Psoas muscle (tissue), 8 donors: Measurements from ENCODE around the gene MYO5B. TPM values are rescaled to one million over a fixed set of nuclear protein-coding genes. Genes with fewer than 3 reads are reported as not detected.

Experiments
- ATAC-seq, 4 donors: fragments of 200-7000 bp; cut with Tn5 transposase; one replicate each; pipeline ENCODE4 v1.9.1; 2020; ENCODE audit warnings: moderate library complexity in 3 of 4, mild to moderate bottlenecking in 2 of 4
- DNase-seq, 2 donors: peaks; one replicate each; pipeline ENCODE4 v3.0.0-alpha.2; 2020
- H3K27ac ChIP-seq: fragments of 200-600 bp; one replicate; pipeline ENCODE4 v1.8.0; 2022
- H3K27me3 ChIP-seq, 3 donors: fragments of 200-600 bp in 1 of 3; one replicate each; pipeline versions ENCODE4 v1.6.1 to v1.8.0; 2013 to 2022; ENCODE audit warnings: low read length in 2 of 3, mild to moderate bottlenecking in 2 of 3, moderate library complexity in 1 of 3; ENCODE audit not compliant: insufficient read depth in 3 of 3
- H3K36me3 ChIP-seq, 2 donors: fragments of 200-600 bp in 1 of 2; one replicate each; pipeline versions ENCODE4 v1.6.1 to v1.8.0; 2013 to 2022; ENCODE audit warnings: low read depth in 1 of 2, mild to moderate bottlenecking in 1 of 2, moderate library complexity in 1 of 2; ENCODE audit not compliant: insufficient read depth in 1 of 2
- H3K4me1 ChIP-seq: fragments of 200-600 bp; one replicate; pipeline ENCODE4 v1.8.0; 2022
- H3K4me3 ChIP-seq: fragments of 200-600 bp; one replicate; pipeline ENCODE4 v1.8.0; 2022; ENCODE audit warnings: mild to moderate bottlenecking
- H3K9me3 ChIP-seq: fragments of 200-600 bp; one replicate; pipeline ENCODE4 v1.8.0; 2022
- WGBS, 3 donors: extraction: QIAGEN DNeasy Blood & Tissue Kit; methylation state at CpG; one replicate each; pipeline versions ENCODE4 v1.1.6 to v1.1.7; 2013; 5-methylcytosine and 5-hydroxymethylcytosine counted together
- intact Hi-C, 2 donors: fragments of 100-400 bp; cut with DNase I; formaldehyde crosslinking; loops; one replicate each; pipeline versions ENCODE4 v1.11.0 to v1.14.2; 2022
- polyA plus RNA-seq, 3 donors: library from polyadenylated mRNA; stranded (reverse); fragments of 200-250 nt; gene quantifications; one replicate each; pipeline ENCODE4 v1.2.3, GENCODE V29; 2013
- total RNA-seq, 4 donors: library from RNA; stranded (reverse); fragmentation: NEBNext Ultra II Directional in 2 of 4; extraction: Animal tissue kit (Norgen Biotek cat#: 25700) in 2 of 4; gene quantifications; one replicate each; pipeline versions ENCODE4 v1.2.1 to v1.2.4, GENCODE V29; 2021 to 2023
- TF ChIP-seq, protein P1 (sequence below): fragments of 200-600 bp; IDR thresholded peaks from one replicate; pipeline ENCODE4 v1.8.0; 2022; ENCODE audit warnings: antibody characterized with exemption
- donor health status: healthy with polysubstance abuse.
- donor health status: DM: no; HTN: no; CAD: no; lungs with moderate emphysema.
- donor health status: Bipolar disorder and iron deficiency.
- donor health status: healthy.
- donor health status: DM: yes; HTN: yes; CAD: no.
- donor health status: DM: no; HTN: no; CAD: no.
- donor health status: DM: no; HTN: no; CAD: no.
- donor health status: DM: yes; HTN: yes; CAD: no.

The MYO5B gene
- total and polyA plus RNA-seq, 7 donors, result 0.10 to 1.2 (median 0.44) TPM

DNA sequence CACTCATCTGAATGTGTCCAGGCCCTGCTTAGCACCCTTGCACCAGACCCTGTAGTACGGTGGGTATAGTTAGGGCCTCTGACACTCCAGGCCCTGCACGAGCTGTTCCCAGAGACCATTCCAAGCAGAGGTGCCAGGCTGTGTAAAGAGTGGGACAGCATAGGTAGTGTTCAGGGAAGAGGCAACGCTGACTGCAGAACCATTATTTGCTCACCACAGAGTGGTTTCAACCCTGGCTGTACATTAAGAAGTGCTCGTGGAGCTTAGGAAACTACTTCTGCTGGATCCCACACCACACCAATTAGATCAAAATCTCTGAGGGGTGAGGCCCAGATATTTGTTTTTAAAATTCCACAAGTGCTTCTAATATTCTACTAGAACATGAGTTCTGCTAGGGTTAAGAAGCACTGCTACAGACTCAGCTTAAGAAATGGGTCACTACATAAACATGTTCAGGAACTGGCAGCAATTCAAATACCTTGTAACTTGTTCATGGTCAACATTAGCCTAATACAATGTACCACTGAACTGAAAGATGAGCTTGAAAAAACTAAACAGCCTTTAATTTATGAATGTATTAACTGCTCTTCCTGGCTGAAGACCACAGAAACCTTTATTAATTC is 183.0 kb downstream of the MYO5B start:
- Histone ChIP-seq H3K36me3 (no peaks in the 10 kb centered on the region), H3K4me1 (peaks cover 7% of the 10 kb centered on the region), H3K9me3 (no peaks in the 10 kb centered on the region), H3K27me3 (peaks cover 0 to 4% (median 0%) of the 10 kb centered on the region in 3 donors), H3K27ac (no peak overlapping the region), H3K4me3 (no peak overlapping the region)
- intact Hi-C loops, result loop anchor here (2.0 to 5.0 kb wide), 3 partner anchors 183 to 345 kb away; partner anchors contain the start of gene MYO5B (in 2 of the 2)
- TF ChIP-seq, protein P1, sequence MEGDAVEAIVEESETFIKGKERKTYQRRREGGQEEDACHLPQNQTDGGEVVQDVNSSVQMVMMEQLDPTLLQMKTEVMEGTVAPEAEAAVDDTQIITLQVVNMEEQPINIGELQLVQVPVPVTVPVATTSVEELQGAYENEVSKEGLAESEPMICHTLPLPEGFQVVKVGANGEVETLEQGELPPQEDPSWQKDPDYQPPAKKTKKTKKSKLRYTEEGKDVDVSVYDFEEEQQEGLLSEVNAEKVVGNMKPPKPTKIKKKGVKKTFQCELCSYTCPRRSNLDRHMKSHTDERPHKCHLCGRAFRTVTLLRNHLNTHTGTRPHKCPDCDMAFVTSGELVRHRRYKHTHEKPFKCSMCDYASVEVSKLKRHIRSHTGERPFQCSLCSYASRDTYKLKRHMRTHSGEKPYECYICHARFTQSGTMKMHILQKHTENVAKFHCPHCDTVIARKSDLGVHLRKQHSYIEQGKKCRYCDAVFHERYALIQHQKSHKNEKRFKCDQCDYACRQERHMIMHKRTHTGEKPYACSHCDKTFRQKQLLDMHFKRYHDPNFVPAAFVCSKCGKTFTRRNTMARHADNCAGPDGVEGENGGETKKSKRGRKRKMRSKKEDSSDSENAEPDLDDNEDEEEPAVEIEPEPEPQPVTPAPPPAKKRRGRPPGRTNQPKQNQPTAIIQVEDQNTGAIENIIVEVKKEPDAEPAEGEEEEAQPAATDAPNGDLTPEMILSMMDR, result no peak
- WGBS, 3 donors, result 73 to 86% (median 76%) methylated on average over 4 of the region's 4 CpGs
- DNase-seq (no peak), ATAC-seq (peak in 3 of 4 donors; percentile 63 to 76 (median 72))

DNA sequence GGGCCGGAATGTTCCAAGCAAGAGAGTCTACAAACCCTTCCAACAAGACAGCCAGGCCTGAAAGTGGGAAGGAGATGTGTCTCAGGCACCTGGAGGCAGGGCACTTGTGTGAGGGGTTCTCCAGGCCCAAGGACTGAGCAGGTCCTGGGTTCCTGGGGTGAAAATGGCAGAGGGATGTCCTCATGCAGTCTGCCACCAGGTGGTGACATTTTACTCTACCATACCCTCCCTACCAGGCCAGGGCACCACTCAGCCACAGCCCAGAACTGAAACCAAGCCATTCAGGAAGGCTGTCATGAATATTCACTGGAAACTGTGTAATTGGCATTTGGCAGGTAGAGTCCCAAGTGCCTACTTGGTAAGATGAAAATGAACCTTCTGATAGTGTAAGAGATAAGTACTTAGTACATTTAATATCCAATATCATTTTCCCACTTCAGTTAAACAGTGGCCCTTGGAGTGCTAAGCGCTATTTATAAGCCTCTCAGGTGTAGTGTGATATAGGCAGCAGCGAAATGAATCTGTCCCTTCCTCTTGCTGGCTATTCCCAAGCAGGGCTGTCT is 185.1 kb downstream of the MYO5B start:
- TF ChIP-seq, protein P1, result peak; percentile 56
- H3K27me3 ChIP-seq, result no peaks in the 10 kb centered on the region
- intact Hi-C loops, result loop anchor here (2.0 to 5.0 kb wide), 3 partner anchors 185 to 347 kb away; partner anchors contain the start of gene MYO5B (in 2 of the 2)
- WGBS, 3 donors, result 82 to 93% (median 87%) methylated on average over 3 of the region's 3 CpGs
- no peak overlapping the region for H3K27ac ChIP-seq
- peaks cover 7% of the 10 kb centered on the region for H3K4me1 ChIP-seq
- ATAC-seq, result peak; percentile 65 to 77 (median 70)
- H3K9me3 ChIP-seq, result no peaks in the 10 kb centered on the region
- no peak overlapping the region for H3K4me3 ChIP-seq
- DNase-seq, result no peak
- no peaks in the 10 kb centered on the region for H3K36me3 ChIP-seq

DNA sequence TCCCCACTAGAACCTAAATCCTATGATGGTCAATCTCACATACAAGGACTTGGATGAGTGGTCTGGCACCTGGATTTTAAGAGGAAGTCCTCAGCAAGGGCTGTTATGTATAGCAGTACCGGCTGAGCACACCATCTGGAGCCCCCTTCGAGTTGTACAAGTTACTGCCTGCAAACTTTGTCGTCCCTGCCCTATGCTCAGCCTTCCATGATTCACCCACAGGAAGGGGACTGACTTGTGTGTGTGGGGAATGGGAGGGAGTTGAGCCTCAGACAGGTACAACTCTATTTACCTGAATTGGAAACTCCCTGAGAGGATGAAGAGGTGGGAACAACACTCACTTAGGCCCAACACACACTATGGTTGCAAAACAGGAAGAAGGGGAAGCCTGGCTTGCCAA is 186.6 kb downstream of the MYO5B start:
- intact Hi-C loops, result no loop called here
- DNase-seq, result no peak
- no peak for ATAC-seq
- Histone ChIP-seq H3K4me1 (peaks cover 5% of the 10 kb centered on the region), H3K27ac (no peak overlapping the region), H3K27me3 (no peaks in the 10 kb centered on the region), H3K36me3 (no peaks in the 10 kb centered on the region), H3K4me3 (no peak overlapping the region), H3K9me3 (no peaks in the 10 kb centered on the region)
- TF ChIP-seq, protein P1, result no peak
- WGBS, 3 donors, result 81 to 83% (median 82%) methylated on average over 3 of the region's 3 CpGs

DNA sequence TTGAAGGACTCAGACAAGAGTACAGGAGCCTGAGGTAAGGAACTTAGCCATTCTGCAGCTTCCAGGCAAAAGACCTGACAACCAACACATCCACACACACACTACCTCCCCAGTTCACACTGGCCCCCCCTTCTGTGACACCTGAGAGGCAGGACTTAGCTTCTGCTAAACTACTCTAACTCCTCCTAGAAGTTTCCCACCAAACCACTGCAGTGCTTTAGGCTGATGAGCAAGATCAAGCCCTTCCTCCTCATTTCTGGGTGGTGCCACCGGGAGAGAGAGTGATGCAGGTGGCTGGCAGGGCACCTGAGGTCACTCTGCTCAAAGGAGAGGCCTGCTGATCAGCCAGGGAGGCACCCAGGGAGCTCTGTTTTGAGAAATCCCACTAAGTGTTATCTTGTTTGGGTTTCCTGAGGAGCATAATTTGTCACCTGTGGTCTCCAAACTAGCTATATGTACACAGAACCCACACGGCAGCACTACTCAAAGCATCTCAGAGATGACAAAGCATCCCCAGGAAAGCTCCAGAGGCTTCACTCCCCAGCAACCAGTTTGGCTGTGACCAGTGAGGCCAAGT is 188.4 kb downstream of the MYO5B start:
- H3K4me3 ChIP-seq, result no peak overlapping the region
- no peaks in the 10 kb centered on the region for H3K36me3 ChIP-seq
- 64 to 87% (median 82%) methylated on average over 2 of the region's 2 CpGs for WGBS, 3 donors
- TF ChIP-seq, protein P1, result no peak
- intact Hi-C loops, result no loop called here
- no peak overlapping the region for H3K27ac ChIP-seq
- DNase-seq (no peak), ATAC-seq (no peak)
- no peaks in the 10 kb centered on the region for H3K9me3 ChIP-seq
- H3K27me3 ChIP-seq, result no peaks in the 10 kb centered on the region
- H3K4me1 ChIP-seq, result peaks cover under 1% of the 10 kb centered on the region
